NCI-H345 (cell line): ENCODE results near the gene CLEC4A.
"Not testable (repeated sequence)": the region's sequence is repeated elsewhere in the genome, so short reads cannot be mapped to it uniquely, and the experiment has no call there.

Experiments used
- DNase-seq: peaks from one replicate; lab custom pipeline; 2025; lab: John Stamatoyannopoulos, UW

The CLEC4A gene

GRCh38 chr12:8123124-8123912, at the start of gene CLEC4A:
CLEC4A (plus strand) TSS chr12:8123617; CDS start chr12:8123879, 262 bp downstream.
- DNase-seq, result no peak

- DNase-seq, result no peak
These were observed 47.5 kb upstream of the CLEC4A start for GRCh38 chr12:8075935-8076334.

GRCh38 chr12:8076366-8076765, 47.1 kb upstream of the CLEC4A start:
- no peak for DNase-seq

GRCh38 chr12:8077207-8077606, 46.2 kb upstream of the CLEC4A start:
- DNase-seq, result no peak

GRCh38 chr12:8078398-8078797, 45.0 kb upstream of the CLEC4A start:
- peak; percentile 27 for DNase-seq

GRCh38 chr12:8078916-8079315, 44.5 kb upstream of the CLEC4A start:
- no peak for DNase-seq

- DNase-seq, result no peak
These were observed 43.3 kb upstream of the CLEC4A start for GRCh38 chr12:8080120-8080519.

- peak; percentile 1 for DNase-seq
These were observed 42.0 kb upstream of the CLEC4A start for GRCh38 chr12:8081251-8081920.

- DNase-seq, result no peak
These were observed 40.7 kb upstream of the CLEC4A start for GRCh38 chr12:8082808-8083100.

- DNase-seq, result not testable (repeated sequence)
These were observed 39.1 kb upstream of the CLEC4A start for GRCh38 chr12:8084351-8084750.

GRCh38 chr12:8087666-8088065, 35.8 kb upstream of the CLEC4A start:
- DNase-seq, result no peak

GRCh38 chr12:8088574-8088973, 34.8 kb upstream of the CLEC4A start:
- DNase-seq, result no peak

- DNase-seq, result not testable (repeated sequence)
These were observed 34.1 kb upstream of the CLEC4A start for GRCh38 chr12:8089277-8089676.

- DNase-seq, result no peak
These were observed 33.7 kb upstream of the CLEC4A start for GRCh38 chr12:8089716-8090115.

GRCh38 chr12:8093291-8093690, 30.1 kb upstream of the CLEC4A start:
- DNase-seq, result no peak

- DNase-seq, result no peak
These were observed 27.0 kb upstream of the CLEC4A start for GRCh38 chr12:8096281-8096915.

- DNase-seq, result no peak
These were observed 24.2 kb upstream of the CLEC4A start for GRCh38 chr12:8099235-8099634.

- DNase-seq, result peak; percentile 66
These were observed 14.5 kb upstream of the CLEC4A start for GRCh38 chr12:8108808-8109398.

- not testable (repeated sequence) for DNase-seq
These were observed 10.3 kb upstream of the CLEC4A start for GRCh38 chr12:8113117-8113516.

- no peak for DNase-seq
These were observed 3.2 kb upstream of the CLEC4A start for GRCh38 chr12:8120072-8120713.

- no peak for DNase-seq
These were observed 3.7 kb downstream of the CLEC4A start for GRCh38 chr12:8127138-8127537.
